Spleen (tissue), 11 donors: ENCODE data around the gene NXNL2. TPM values are rescaled to one million over a fixed set of nuclear protein-coding genes. Genes with fewer than 3 reads are reported as not detected.

ENCODE experiments used
- DNase-seq: peaks from one replicate; pipeline ENCODE4 v3.0.0-alpha.2; 2020
- H3K27ac ChIP-seq, 8 donors: fragments of 200-600 bp; sonication (generic) in 7 of 8; 1 replicate in 4 of 8; 2 replicates in 4 of 8; pipeline versions ENCODE4 v1.5.0 to v1.8.0; 2016 to 2021; ENCODE audit warnings: inconsistent platforms in 4 of 8, mild to moderate bottlenecking in 4 of 8, moderate library complexity in 1 of 8
- H3K27me3 ChIP-seq, 7 donors: fragments of 200-600 bp; sonication (generic) in 6 of 7; replicated peaks in 1 of 7; 1 replicate in 4 of 7; 2 replicates in 3 of 7; pipeline versions ENCODE4 v1.5.0 to v1.8.0; 2016 to 2021; ENCODE audit warnings: inconsistent platforms in 3 of 7, mild to moderate bottlenecking in 1 of 7
- H3K36me3 ChIP-seq, 6 donors: fragments of 200-600 bp; sonication (generic) in 5 of 6; 1 replicate in 4 of 6; 2 replicates in 2 of 6; pipeline versions ENCODE4 v1.5.0 to v1.8.0; 2016 to 2021; ENCODE audit warnings: inconsistent platforms in 2 of 6
- H3K4me1 ChIP-seq, 6 donors: fragments of 200-600 bp; sonication (generic) in 5 of 6; 1 replicate in 3 of 6; 2 replicates in 3 of 6; pipeline versions ENCODE4 v1.5.0 to v1.8.0; 2016 to 2021; ENCODE audit warnings: inconsistent platforms in 3 of 6
- H3K4me3 ChIP-seq, 8 donors: fragments of 200-600 bp; sonication (generic) in 7 of 8; 1 replicate in 4 of 8; 2 replicates in 4 of 8; pipeline versions ENCODE4 v1.5.0 to v1.8.0; 2016 to 2021; ENCODE audit warnings: inconsistent platforms in 4 of 8, mild to moderate bottlenecking in 4 of 8, moderate library complexity in 2 of 8
- H3K9me3 ChIP-seq, 8 donors: fragments of 200-600 bp; sonication (generic) in 7 of 8; 1 replicate in 4 of 8; 2 replicates in 4 of 8; pipeline versions ENCODE4 v1.5.0 to v1.8.0; 2016 to 2021; ENCODE audit warnings: inconsistent platforms in 4 of 8
- POLR2A ChIP-seq, 3 donors: fragments of 450-650 bp; IDR thresholded peaks; one replicate each; pipeline ENCODE4 v1.5.1; 2017; ENCODE audit warnings: antibody characterized with exemption in 3 of 3, mild to moderate bottlenecking in 1 of 3
- POLR2AphosphoS5 ChIP-seq, 3 donors: sonication (generic); formaldehyde crosslinking; IDR thresholded peaks; one replicate each; pipeline ENCODE4 v1.5.1; 2017; ENCODE audit warnings: antibody characterized with exemption in 3 of 3
- WGBS, 5 donors: extraction: QIAGEN DNeasy Blood & Tissue Kit in 3 of 5; methylation state at CpG; one replicate each; pipeline versions ENCODE4 v1.1.5 to v1.1.7; 2013 to 2018; 5-methylcytosine and 5-hydroxymethylcytosine counted together
- intact Hi-C: fragments of 100-400 bp; cut with DNase I; formaldehyde crosslinking; loops from one replicate; pipeline ENCODE4 v1.15.0; 2023; ENCODE audit warnings: low total_unique reads
- polyA plus RNA-seq, 3 donors: library from polyadenylated mRNA; stranded (reverse); fragments of 200-250 nt; gene quantifications; one replicate each; pipeline ENCODE4 v1.2.1, GENCODE V29; 2013
- total RNA-seq, 7 donors: library from RNA; depleted of rRNA in 3 of 7; stranded (reverse); fragments of >200 nt in 3 of 7; fragmentation: NEBNext Ultra II Directional in 4 of 7; extraction: Animal tissue kit (Norgen Biotek cat#: 25700) in 4 of 7; gene quantifications; one replicate each; pipeline versions ENCODE4 v1.1.0 to v1.2.1, GENCODE V29; 2016 to 2021
- TF ChIP-seq, protein P1 (sequence below), 11 experiments: fragments of 200-600 bp in 7 of 11; fragments of 450-650 bp in 4 of 11; sonication (generic) in 4 of 11; IDR thresholded peaks in 8 of 11; conservative IDR thresholded peaks in 3 of 11; 1 replicate in 7 of 11; 2 replicates in 4 of 11; pipeline versions ENCODE4 v1.4.0 to v1.8.0; 2016 to 2021; ENCODE audit warnings: antibody characterized with exemption in 11 of 11, inconsistent platforms in 4 of 11, mild to moderate bottlenecking in 1 of 11
- donor health status: healthy with polysubstance abuse.
- donor health status: DM: no; HTN: no; CAD: no; lungs with moderate emphysema.
- donor health status: DM: no; HTN: no; CAD: no.
- donor health status: Bipolar disorder and iron deficiency.
- donor health status: healthy.
- donor health status: DM: no; HTN: no; CAD: no.
- donor health status: DM: yes; HTN: yes; CAD: no.

NXNL2 gene
- total and polyA plus RNA-seq, 10 donors = 0.22 to 0.94 (median 0.29) TPM; not detected in 5

DNA sequence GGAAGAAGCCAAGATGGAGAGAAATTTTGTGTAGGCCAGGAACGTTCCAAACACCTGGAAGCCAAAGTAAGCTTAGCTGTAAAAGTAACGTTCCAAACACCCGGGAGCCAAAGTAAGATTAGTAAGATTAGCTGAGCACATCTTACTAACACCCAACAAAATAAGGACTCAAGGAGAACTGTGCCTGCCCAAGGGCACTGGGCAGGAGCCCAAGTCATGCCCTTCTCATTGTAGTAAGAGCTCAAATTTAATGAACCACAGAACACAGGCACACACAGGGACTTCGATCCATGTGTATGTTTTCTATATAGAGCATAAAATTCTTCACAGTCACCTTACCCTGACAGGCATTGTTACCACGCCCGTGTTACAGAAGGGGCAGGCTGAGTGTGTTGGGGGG, 36.1 kb upstream of the NXNL2 start:
- TF ChIP-seq, protein P1, sequence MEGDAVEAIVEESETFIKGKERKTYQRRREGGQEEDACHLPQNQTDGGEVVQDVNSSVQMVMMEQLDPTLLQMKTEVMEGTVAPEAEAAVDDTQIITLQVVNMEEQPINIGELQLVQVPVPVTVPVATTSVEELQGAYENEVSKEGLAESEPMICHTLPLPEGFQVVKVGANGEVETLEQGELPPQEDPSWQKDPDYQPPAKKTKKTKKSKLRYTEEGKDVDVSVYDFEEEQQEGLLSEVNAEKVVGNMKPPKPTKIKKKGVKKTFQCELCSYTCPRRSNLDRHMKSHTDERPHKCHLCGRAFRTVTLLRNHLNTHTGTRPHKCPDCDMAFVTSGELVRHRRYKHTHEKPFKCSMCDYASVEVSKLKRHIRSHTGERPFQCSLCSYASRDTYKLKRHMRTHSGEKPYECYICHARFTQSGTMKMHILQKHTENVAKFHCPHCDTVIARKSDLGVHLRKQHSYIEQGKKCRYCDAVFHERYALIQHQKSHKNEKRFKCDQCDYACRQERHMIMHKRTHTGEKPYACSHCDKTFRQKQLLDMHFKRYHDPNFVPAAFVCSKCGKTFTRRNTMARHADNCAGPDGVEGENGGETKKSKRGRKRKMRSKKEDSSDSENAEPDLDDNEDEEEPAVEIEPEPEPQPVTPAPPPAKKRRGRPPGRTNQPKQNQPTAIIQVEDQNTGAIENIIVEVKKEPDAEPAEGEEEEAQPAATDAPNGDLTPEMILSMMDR (IDR thresholded peaks at IDR 0.05 in 8 of 11, conservative IDR thresholded peaks at IDR 0.05 in 3 of 11) = no peak
- no peak for TF ChIP-seq POLR2AphosphoS5 (IDR thresholded peaks at IDR 0.05)
- no peak for TF ChIP-seq POLR2A (IDR thresholded peaks at IDR 0.05)
- WGBS, 5 donors = 89 to 95% (median 91%) methylated on average over 6 of the region's 6 CpGs
- no peak overlapping the region for H3K4me3 ChIP-seq
- peak; percentile 15 for DNase-seq
- intact Hi-C loops = no loop called here
- no peaks in the 10 kb centered on the region for H3K4me1 ChIP-seq
- H3K36me3 ChIP-seq = no peaks in the 10 kb centered on the region
- H3K9me3 ChIP-seq = no peaks in the 10 kb centered on the region
- no peaks in the 10 kb centered on the region for H3K27me3 ChIP-seq
- no peak overlapping the region for H3K27ac ChIP-seq

DNA sequence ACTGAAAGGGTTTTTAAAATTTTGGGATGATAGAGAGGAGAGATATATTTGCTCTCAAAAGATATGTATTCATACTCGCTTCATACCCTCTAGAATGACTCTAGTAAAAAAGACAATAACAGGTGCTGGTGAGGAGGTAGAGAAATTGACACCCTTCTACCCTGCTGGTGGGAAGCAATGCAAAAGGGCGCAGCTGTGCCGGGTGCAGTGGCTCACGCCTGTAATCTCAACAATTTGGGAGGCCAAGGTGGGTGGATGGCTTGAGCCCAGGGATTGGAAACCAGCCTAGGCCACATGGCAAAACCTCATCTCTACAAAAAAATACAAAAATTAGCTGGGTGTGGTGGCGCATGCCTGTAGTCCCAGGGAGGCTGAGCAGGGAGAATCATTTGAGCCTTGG, 33.9 kb upstream of the NXNL2 start:
- Histone ChIP-seq H3K4me1 (no peaks in the 10 kb centered on the region), H3K9me3 (no peaks in the 10 kb centered on the region), H3K27me3 (no peaks in the 10 kb centered on the region), H3K36me3 (no peaks in the 10 kb centered on the region), H3K27ac (no peak overlapping the region), H3K4me3 (no peak overlapping the region)
- WGBS, 5 donors = 91 to 100% (median 94%) methylated on average over 5 of the region's 5 CpGs
- intact Hi-C loops = no loop called here
- TF ChIP-seq POLR2AphosphoS5 (IDR thresholded peaks at IDR 0.05) (no peak), POLR2A (IDR thresholded peaks at IDR 0.05) (no peak)
- TF ChIP-seq, protein P1 (IDR thresholded peaks at IDR 0.05 in 8 of 11, conservative IDR thresholded peaks at IDR 0.05 in 3 of 11) = no peak
- DNase-seq = peak; percentile 16

DNA sequence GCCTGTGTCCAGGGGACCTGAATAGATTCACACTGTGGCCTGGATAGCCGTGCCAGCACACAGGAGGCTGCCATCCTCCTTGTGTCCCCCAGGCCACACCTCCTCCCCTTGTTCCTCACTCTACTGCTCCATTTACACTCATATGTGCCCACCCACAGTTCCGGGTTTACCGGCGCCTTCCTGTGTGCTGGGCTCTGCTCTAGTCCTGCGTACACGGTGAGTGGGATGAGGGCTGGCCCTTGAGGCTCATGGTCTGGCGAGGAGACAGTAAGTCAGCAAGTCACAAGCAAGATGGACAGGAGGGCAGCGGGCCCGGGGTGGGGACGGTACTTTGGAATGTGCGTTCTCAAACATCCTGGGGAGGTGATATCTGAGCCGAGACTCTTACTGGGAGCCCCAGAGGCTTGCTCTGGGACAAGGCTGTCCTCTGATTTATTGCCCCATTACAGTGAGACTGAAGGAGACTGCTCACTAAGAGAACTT, 32.4 kb upstream of the NXNL2 start:
- 75 to 92% (median 89%) methylated on average over 12 of the region's 12 CpGs for WGBS, 5 donors

DNA sequence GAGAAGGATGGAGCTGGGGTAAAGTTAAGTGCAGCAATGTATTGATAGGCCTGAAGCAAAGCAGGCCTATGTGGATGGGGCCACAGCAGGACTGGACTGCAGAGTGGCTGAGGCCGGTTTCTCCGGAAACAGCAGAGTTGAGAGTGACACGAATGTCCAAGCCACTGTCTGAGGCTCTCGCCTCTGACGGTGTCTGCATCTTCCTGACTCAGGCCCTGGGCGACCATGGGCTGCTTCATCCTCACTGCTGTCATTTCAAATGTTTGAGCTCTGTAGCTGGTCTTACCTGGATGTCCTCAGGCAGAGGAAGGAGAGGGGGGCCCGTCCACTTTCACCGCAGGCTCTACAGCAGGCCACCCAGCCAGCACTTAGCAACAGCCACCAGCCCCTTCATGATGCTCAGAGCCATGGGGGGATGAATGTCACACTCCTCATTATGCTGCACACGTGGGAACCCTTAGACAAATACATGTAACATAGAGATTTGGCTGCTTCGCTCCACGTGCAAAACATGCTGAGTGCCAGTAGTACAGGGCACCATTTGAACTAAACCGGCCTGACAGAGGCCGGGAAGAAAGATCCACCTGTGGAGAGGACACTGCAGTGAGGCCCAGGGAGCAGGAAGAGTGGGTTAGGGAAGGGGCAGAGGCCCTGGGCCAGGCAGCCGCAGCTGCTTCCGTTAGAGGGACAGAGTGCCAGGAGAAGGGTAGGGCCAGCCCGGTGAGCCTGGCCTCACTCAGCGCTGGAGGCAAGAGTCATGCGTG, 31.7 kb upstream of the NXNL2 start:
- no peaks in the 10 kb centered on the region for H3K4me1 ChIP-seq
- peak; percentile 56 for DNase-seq
- no peak overlapping the region for H3K27ac ChIP-seq
- no peak overlapping the region for H3K4me3 ChIP-seq
- no peaks in the 10 kb centered on the region for H3K36me3 ChIP-seq
- intact Hi-C loops = no loop called here
- H3K9me3 ChIP-seq = peaks cover 0 to under 1% (median 0%) of the 10 kb centered on the region in 8 donors
- 85 to 93% (median 88%) methylated on average over 16 to 18 of the region's 18 CpGs for WGBS, 5 donors
- no peak for TF ChIP-seq POLR2A (IDR thresholded peaks at IDR 0.05)
- TF ChIP-seq, protein P1 (IDR thresholded peaks at IDR 0.05 in 8 of 11, conservative IDR thresholded peaks at IDR 0.05 in 3 of 11) = no peak
- TF ChIP-seq POLR2AphosphoS5 (IDR thresholded peaks at IDR 0.05) = no peak
- no peaks in the 10 kb centered on the region for H3K27me3 ChIP-seq

More for the DNA sequence above, 32.4 kb upstream of the NXNL2 start:
- no peaks in the 10 kb centered on the region for H3K4me1 ChIP-seq
- no peaks in the 10 kb centered on the region for H3K27me3 ChIP-seq
- no peak overlapping the region for H3K4me3 ChIP-seq
- H3K9me3 ChIP-seq = no peaks in the 10 kb centered on the region
- H3K36me3 ChIP-seq = no peaks in the 10 kb centered on the region
- no peak overlapping the region for H3K27ac ChIP-seq
- peak; percentile 58 for DNase-seq
- TF ChIP-seq POLR2A (IDR thresholded peaks at IDR 0.05) = no peak
- no peak for TF ChIP-seq POLR2AphosphoS5 (IDR thresholded peaks at IDR 0.05)
- TF ChIP-seq, protein P1 (IDR thresholded peaks at IDR 0.05 in 8 of 11, conservative IDR thresholded peaks at IDR 0.05 in 3 of 11) = no peak
- intact Hi-C loops = no loop called here
